Measurements from ENCODE around the gene WDR77. TPM values are rescaled to one million over a fixed set of nuclear protein-coding genes. Genes with fewer than 3 reads are reported as not detected.

Gene WDR77
- total and polyA plus RNA-seq, 2 of the 4 experiments (the other 2 are of a cell fraction): 80.8 to 87.0 TPM

GRCh38 chr1:111471538-111471937 is 22.5 kb upstream of the WDR77 start:
- Histone ChIP-seq H3K79me1 (ENCODE audit: low read depth in 1 of 2, low read length in 2 of 2) (no peaks in the 10 kb centered on the region), H3K27me3 (ENCODE audit: control insufficient read depth, insufficient read depth, low read length) (no peaks in the 10 kb centered on the region), H3K14ac (replicated peaks; ENCODE audit: low read depth, low read length) (no peak overlapping the region), H2BK120ac (ENCODE audit: low read depth, low read length) (no peak overlapping the region), H3K9ac (ENCODE audit: low read depth, low read length) (no peak overlapping the region), H3K9me1 (ENCODE audit: insufficient read depth, low read length) (no peaks in the 10 kb centered on the region), H4K8ac (ENCODE audit: low read depth in 2 of 2, low read length in 2 of 2) (no peak overlapping the region), H3K4me1 (ENCODE audit: control insufficient read depth, insufficient read depth, low read length) (no peaks in the 10 kb centered on the region), H3K23ac (ENCODE audit: low read depth, low read length) (no peak overlapping the region), H3K4me3 (ENCODE audit: insufficient read depth, low read depth, low read length) (no peak overlapping the region), H4K5ac (ENCODE audit: low read depth, low read length) (no peak overlapping the region), H4K20me1 (ENCODE audit: insufficient read depth, low read length) (no peaks in the 10 kb centered on the region), H2BK5ac (ENCODE audit: low read depth, low read length, poor library complexity, severe bottlenecking) (no peak overlapping the region), H3K9me3 (ENCODE audit: control insufficient read depth, insufficient read depth, low read length) (no peaks in the 10 kb centered on the region), H2AFZ (replicated peaks; ENCODE audit: low read length, poor library complexity) (no peak overlapping the region), H3K27ac (ENCODE audit: insufficient read depth, low read length) (no peak overlapping the region), H3K18ac (ENCODE audit: low read depth, low read length) (no peak overlapping the region), H2AK9ac (replicated peaks; ENCODE audit: low read depth, low read length, poor library complexity) (no peak overlapping the region), H2BK20ac (ENCODE audit: low read depth, low read length) (no peak overlapping the region), H2AK5ac (ENCODE audit: low read depth, low read length) (no peak overlapping the region), H3K36me3 (ENCODE audit: control insufficient read depth, insufficient read depth, low read length) (peaks cover 11% of the 10 kb centered on the region), H4K91ac (ENCODE audit: insufficient read depth, low read depth, low read length) (no peak overlapping the region), H2BK15ac (ENCODE audit: low read depth, low read length) (no peak overlapping the region), H3K56ac (ENCODE audit: extremely low read depth, insufficient read depth, low read length) (no peak overlapping the region), H3K4ac (ENCODE audit: low read depth, low read length) (no peak overlapping the region), H3K4me2 (ENCODE audit: low read depth, low read length) (no peak overlapping the region)
- no peak for DNase-seq
- BruUV-seq (replicated peaks): no TSS peak
- in situ Hi-C loops (cut with MboI; ENCODE audit: low sequenced_read_pairs): no loop called here
- ChIA-PET POLR2A (ENCODE audit: unreplicated experiment) (no interaction called here), CTCF (no interaction called here)
- dilution Hi-C loops (cut with HindIII; ENCODE audit: low sequenced_read_pairs, unreplicated experiment): loop anchor here (25.0 kb wide), 1 partner anchor 291 kb away; the partner anchor contains the start of gene DDX20
- ATAC-seq (ENCODE audit: low read depth): no peak
- TF ChIP-seq MXI1 (IDR thresholded peaks at IDR 0.05; ENCODE audit: borderline replicate concordance, low read depth, low read length): no peak
- no peak for TF ChIP-seq CHD1 (IDR thresholded peaks at IDR 0.05; ENCODE audit: low read depth, low read length)
- no peak for TF ChIP-seq CEBPB (IDR thresholded peaks at IDR 0.05; ENCODE audit: low read depth, low read length)
- no peak for TF ChIP-seq SMC3 (IDR thresholded peaks at IDR 0.05; ENCODE audit: low read depth, low read length)
- TF ChIP-seq MAZ (IDR thresholded peaks at IDR 0.05; ENCODE audit: borderline replicate concordance, low read depth, low read length): no peak
- no peak for TF ChIP-seq RAD21 (IDR thresholded peaks at IDR 0.05; ENCODE audit: low read length)
- TF ChIP-seq RFX5 (IDR thresholded peaks at IDR 0.05; ENCODE audit: low read depth, low read length): no peak
- no peak for TF ChIP-seq POLR2A (IDR thresholded peaks at IDR 0.05; ENCODE audit: low read depth, low read length)
- no peak for TF ChIP-seq NFE2L2 (IDR thresholded peaks at IDR 0.05; ENCODE audit: low read depth, low read length)
- no peak for TF ChIP-seq MAFK (IDR thresholded peaks at IDR 0.05; ENCODE audit: low read depth, low read length)
- TF ChIP-seq USF2 (IDR thresholded peaks at IDR 0.05; ENCODE audit: low read depth, low read length): no peak
- no peak for TF ChIP-seq CTCF (conservative IDR thresholded peaks at IDR 0.05; ENCODE audit: low read depth, low read length)
- no peak for TF ChIP-seq RCOR1 (IDR thresholded peaks at IDR 0.05; ENCODE audit: insufficient replicate concordance, low read length)
- TF ChIP-seq ELK1 (IDR thresholded peaks at IDR 0.05; ENCODE audit: borderline replicate concordance, low read depth, low read length): no peak
- WGBS, 2 experiments (ENCODE audit: extremely low coverage in 2 of 2, insufficient read length in 1 of 2): no CpG with 5 or more reads among the region's 3 CpGs
- intact Hi-C loops (cut with micrococcal nuclease): no loop called here

Data from IMR-90 (cell line).